AG04449 (cell line): ENCODE results near the gene DEFB123.
A peak's percentile ranks its signal among the peaks of the same experiment; 100 is the strongest.

ENCODE experiments used
- CTCF ChIA-PET: fragments of 350-600 bp; formaldehyde crosslinking; extraction: SDS; loops from one replicate; lab custom pipeline; 2021; ENCODE audit warnings: antibody characterized with exemption; lab: Yijun Ruan, JAX
- POLR2A ChIA-PET: fragments of 400-600, 350-600 bp; formaldehyde crosslinking; extraction: SDS; loops from one replicate; lab custom pipeline; 2020; ENCODE audit warnings: antibody characterized with exemption, inconsistent platforms; lab: Yijun Ruan, JAX
- DNase-seq: peaks from one replicate; pipeline ENCODE4 v3.0.0-alpha.2; 2010; ENCODE audit warnings: low read depth, low spot score
- H3K4me3 ChIP-seq: 2 replicates; pipeline ENCODE4 v1.5.1; 2011; ENCODE audit warnings: low read depth, mild to moderate bottlenecking, control low read depth, low read length
- CTCF ChIP-seq: IDR thresholded peaks from one replicate; pipeline ENCODE4 v1.5.1; 2011; ENCODE audit warnings: mild to moderate bottlenecking, moderate library complexity, low read length, control low read depth, inconsistent platforms; ENCODE audit not compliant: insufficient read depth; ENCODE audit errors: missing control alignments

Gene DEFB123

GRCh38 chr20:31440012-31440659 is at the start of gene DEFB123:
DEFB123 (plus strand) TSS chr20:31440632; CDS start chr20:31440699, 67 bp downstream.
- TF ChIP-seq CTCF = peak; percentile 3
- DNase-seq = no peak
- ChIA-PET CTCF (interaction anchor here (1.2 kb wide), 1 partner anchor 10 kb away, joined by 3 read pairs; no protein-coding TSS in a partner anchor), POLR2A (no interaction called here)
- no peak within 1 kb of the TSS for H3K4me3 ChIP-seq

GRCh38 chr20:31392836-31393235 is 47.6 kb upstream of the DEFB123 start:
- TF ChIP-seq CTCF = no peak
- no peak for DNase-seq
- ChIA-PET CTCF (no interaction called here), POLR2A (no interaction called here)
- H3K4me3 ChIP-seq = no peak overlapping the region

GRCh38 chr20:31394900-31395299 is 45.5 kb upstream of the DEFB123 start:
- POLR2A ChIA-PET = no interaction called here
- H3K4me3 ChIP-seq = no peak overlapping the region
- no peak for TF ChIP-seq CTCF
- no peak for DNase-seq
- CTCF ChIA-PET = no interaction called here

- H3K4me3 ChIP-seq = no peak overlapping the region
- ChIA-PET POLR2A (no interaction called here), CTCF (no interaction called here)
Observed at GRCh38 chr20:31403886-31404285, 36.5 kb upstream of the DEFB123 start.

GRCh38 chr20:31406115-31406514 is 34.3 kb upstream of the DEFB123 start, which contains the start of gene DEFB121:
DEFB121 (minus strand) TSS chr20:31406215; CDS start chr20:31406152, 63 bp downstream.
- TF ChIP-seq CTCF = no peak
- no peak within 1 kb of the TSS for H3K4me3 ChIP-seq
- DNase-seq = no peak
- ChIA-PET POLR2A (no interaction called here), CTCF (no interaction called here)

More at GRCh38 chr20:31403886-31404285, 36.5 kb upstream of the DEFB123 start:
- DNase-seq = no peak
- no peak for TF ChIP-seq CTCF

GRCh38 chr20:31410011-31410410 is 30.4 kb upstream of the DEFB123 start:
- CTCF ChIA-PET = no interaction called here

More at GRCh38 chr20:31410011-31410410, 30.4 kb upstream of the DEFB123 start:
- no peak for DNase-seq
- POLR2A ChIA-PET = no interaction called here
- no peak for TF ChIP-seq CTCF
- H3K4me3 ChIP-seq = no peak overlapping the region
